Spleen (tissue), 7 donors: ENCODE measurements around the gene TBCB.

ENCODE experiments used
- POLR2A ChIP-seq, 3 donors: fragments of 450-650 bp; IDR thresholded peaks; one replicate each; pipeline ENCODE4 v1.5.1; 2017; ENCODE audit warnings: antibody characterized with exemption in 3 of 3, mild to moderate bottlenecking in 1 of 3
- TF ChIP-seq, protein P1 (sequence below), 11 experiments: fragments of 200-600 bp in 7 of 11; fragments of 450-650 bp in 4 of 11; sonication (generic) in 4 of 11; IDR thresholded peaks in 8 of 11; conservative IDR thresholded peaks in 3 of 11; 1 replicate in 7 of 11; 2 replicates in 4 of 11; pipeline versions ENCODE4 v1.4.0 to v1.8.0; 2016 to 2021; ENCODE audit warnings: antibody characterized with exemption in 11 of 11, inconsistent platforms in 4 of 11, mild to moderate bottlenecking in 1 of 11
- donor health status: DM: no; HTN: no; CAD: no; lungs with moderate emphysema.
- donor health status: DM: no; HTN: no; CAD: no.
- donor health status: DM: no; HTN: no; CAD: no.

DNA sequence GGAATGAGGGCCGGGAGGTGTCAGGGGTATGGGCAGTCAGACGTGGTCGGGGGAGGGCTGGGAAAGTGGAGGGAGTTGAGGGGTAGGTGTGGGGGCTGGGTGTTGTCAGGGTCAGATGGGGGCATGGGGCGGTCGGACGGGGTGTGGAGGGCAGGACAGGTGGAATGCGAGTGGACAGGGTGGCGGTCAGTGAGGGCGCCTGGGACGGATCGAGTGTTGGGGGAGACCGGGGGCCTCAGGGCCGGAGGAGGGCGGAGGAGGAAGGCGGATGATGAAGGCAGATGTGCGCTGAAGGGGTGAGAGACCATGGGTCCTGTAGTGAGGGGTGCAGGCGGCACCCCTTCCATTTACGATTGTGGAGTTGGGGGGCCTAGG, 5.7 kb downstream of the TBCB start:
- TF ChIP-seq, protein P1, sequence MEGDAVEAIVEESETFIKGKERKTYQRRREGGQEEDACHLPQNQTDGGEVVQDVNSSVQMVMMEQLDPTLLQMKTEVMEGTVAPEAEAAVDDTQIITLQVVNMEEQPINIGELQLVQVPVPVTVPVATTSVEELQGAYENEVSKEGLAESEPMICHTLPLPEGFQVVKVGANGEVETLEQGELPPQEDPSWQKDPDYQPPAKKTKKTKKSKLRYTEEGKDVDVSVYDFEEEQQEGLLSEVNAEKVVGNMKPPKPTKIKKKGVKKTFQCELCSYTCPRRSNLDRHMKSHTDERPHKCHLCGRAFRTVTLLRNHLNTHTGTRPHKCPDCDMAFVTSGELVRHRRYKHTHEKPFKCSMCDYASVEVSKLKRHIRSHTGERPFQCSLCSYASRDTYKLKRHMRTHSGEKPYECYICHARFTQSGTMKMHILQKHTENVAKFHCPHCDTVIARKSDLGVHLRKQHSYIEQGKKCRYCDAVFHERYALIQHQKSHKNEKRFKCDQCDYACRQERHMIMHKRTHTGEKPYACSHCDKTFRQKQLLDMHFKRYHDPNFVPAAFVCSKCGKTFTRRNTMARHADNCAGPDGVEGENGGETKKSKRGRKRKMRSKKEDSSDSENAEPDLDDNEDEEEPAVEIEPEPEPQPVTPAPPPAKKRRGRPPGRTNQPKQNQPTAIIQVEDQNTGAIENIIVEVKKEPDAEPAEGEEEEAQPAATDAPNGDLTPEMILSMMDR (IDR thresholded peaks at IDR 0.05 in 8 of 11, conservative IDR thresholded peaks at IDR 0.05 in 3 of 11): no peak
- no peak for TF ChIP-seq POLR2A (IDR thresholded peaks at IDR 0.05)
